Measurements from ENCODE around the gene ACVR1B.

DNA sequence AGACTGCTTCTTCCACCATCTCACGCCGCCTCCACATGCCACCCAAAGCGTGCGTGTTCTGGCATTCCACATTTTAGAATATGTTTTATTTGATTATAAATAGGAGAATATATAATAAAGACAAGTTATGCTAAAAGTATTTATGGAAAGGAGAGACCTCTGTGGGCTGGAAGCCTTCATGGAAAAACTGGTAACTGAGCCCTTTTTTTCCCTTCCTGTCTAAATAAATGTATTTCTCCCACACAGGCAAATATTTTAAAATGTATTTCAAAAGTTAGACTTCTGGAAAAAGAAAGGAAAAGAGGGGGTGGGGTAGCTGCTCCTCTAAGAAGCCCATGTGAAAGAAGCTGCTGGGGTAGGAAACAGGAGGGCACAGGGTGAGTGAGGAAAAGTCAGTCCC is 83.7 kb downstream of the ACVR1B start:
- TF ChIP-seq, protein P1, sequence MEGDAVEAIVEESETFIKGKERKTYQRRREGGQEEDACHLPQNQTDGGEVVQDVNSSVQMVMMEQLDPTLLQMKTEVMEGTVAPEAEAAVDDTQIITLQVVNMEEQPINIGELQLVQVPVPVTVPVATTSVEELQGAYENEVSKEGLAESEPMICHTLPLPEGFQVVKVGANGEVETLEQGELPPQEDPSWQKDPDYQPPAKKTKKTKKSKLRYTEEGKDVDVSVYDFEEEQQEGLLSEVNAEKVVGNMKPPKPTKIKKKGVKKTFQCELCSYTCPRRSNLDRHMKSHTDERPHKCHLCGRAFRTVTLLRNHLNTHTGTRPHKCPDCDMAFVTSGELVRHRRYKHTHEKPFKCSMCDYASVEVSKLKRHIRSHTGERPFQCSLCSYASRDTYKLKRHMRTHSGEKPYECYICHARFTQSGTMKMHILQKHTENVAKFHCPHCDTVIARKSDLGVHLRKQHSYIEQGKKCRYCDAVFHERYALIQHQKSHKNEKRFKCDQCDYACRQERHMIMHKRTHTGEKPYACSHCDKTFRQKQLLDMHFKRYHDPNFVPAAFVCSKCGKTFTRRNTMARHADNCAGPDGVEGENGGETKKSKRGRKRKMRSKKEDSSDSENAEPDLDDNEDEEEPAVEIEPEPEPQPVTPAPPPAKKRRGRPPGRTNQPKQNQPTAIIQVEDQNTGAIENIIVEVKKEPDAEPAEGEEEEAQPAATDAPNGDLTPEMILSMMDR (IDR thresholded peaks at IDR 0.05; ENCODE audit: borderline replicate concordance, extremely low read depth, low read length, poor library complexity, severe bottlenecking): no peak
- no peak for TF ChIP-seq EZH2 (IDR thresholded peaks at IDR 0.05; ENCODE audit: borderline replicate concordance, low read depth, low read length, severe bottlenecking)

Measured in DND-41 (cell line).